HepG2 (cell line): ENCODE data around the gene IL1B.

Experiments used
- BCL3 ChIP-seq: sonication (generic); formaldehyde crosslinking; IDR thresholded peaks from 2 replicates; pipeline ENCODE4 v1.5.1; 2020; ENCODE audit warnings: mild to moderate bottlenecking, missing genetic modification reagents, moderate library complexity
- CCDC6 ChIP-seq: sonication (generic); formaldehyde crosslinking; IDR thresholded peaks from 2 replicates; pipeline ENCODE4 v1.8.1; 2022; ENCODE audit warnings: mild to moderate bottlenecking, missing genetic modification reagents, moderate library complexity
- CEBPB ChIP-seq: IDR thresholded peaks from 2 replicates; pipeline ENCODE4 v1.6.1; 2011; ENCODE audit warnings: low read depth, low read length, improper control_type of control experiment, borderline replicate concordance
- CTCF ChIP-seq: sonication (generic); formaldehyde crosslinking; IDR thresholded peaks from 2 replicates; pipeline ENCODE4 v1.5.0; 2020; ENCODE audit warnings: mild to moderate bottlenecking, missing genetic modification reagents, moderate library complexity
- SMC3 ChIP-seq: IDR thresholded peaks from 2 replicates; pipeline ENCODE4 v1.6.1; 2011; ENCODE audit warnings: low read length, improper control_type of control experiment
- ZBTB7B ChIP-seq: sonication (generic); formaldehyde crosslinking; IDR thresholded peaks from 2 replicates; pipeline ENCODE4 v1.4.0; 2020; ENCODE audit warnings: missing genetic modification reagents
- ZNF18 ChIP-seq: sonication (generic); formaldehyde crosslinking; IDR thresholded peaks from 2 replicates; pipeline ENCODE4 v1.8.0; 2022; ENCODE audit warnings: mild to moderate bottlenecking, missing genetic modification reagents; ENCODE audit not compliant: insufficient replicate concordance
- ZNF230 ChIP-seq: sonication (generic); formaldehyde crosslinking; IDR thresholded peaks from 2 replicates; pipeline ENCODE4 v1.4.0; 2020; ENCODE audit warnings: mild to moderate bottlenecking, missing genetic modification reagents
- ZNF589 ChIP-seq: sonication (generic); formaldehyde crosslinking; conservative IDR thresholded peaks from 2 replicates; pipeline ENCODE4 v1.8.0; 2022; ENCODE audit warnings: mild to moderate bottlenecking, moderate library complexity, missing genetic modification reagents

- TF ChIP-seq CEBPB (peak; percentile 52; the same call in 1 of the 2 replicates), ZNF18 (CRISPR knock-in tag) (no peak), CTCF (CRISPR knock-in tag) (no peak), SMC3 (no peak), ZNF589 (CRISPR knock-in tag) (no peak), CCDC6 (CRISPR knock-in tag) (no peak), ZBTB7B (no peak), ZNF230 (CRISPR knock-in tag) (no peak), BCL3 (CRISPR knock-in tag) (no peak)
Measured at GRCh38 chr2:112836695-112837117, at the start of gene IL1B.
